ENCODE results near the gene MKNK1. TPM values are rescaled to one million over a fixed set of nuclear protein-coding genes. Genes with fewer than 3 reads are reported as not detected.
"Not testable (repeated sequence)": the region's sequence is repeated elsewhere in the genome, so short reads cannot be mapped to it uniquely, and the experiment has no call there.

MKNK1 gene
- 10 to 100 TPM; 27.7 to 37.0 (median 29.3) TPM for total RNA-seq

DNA sequence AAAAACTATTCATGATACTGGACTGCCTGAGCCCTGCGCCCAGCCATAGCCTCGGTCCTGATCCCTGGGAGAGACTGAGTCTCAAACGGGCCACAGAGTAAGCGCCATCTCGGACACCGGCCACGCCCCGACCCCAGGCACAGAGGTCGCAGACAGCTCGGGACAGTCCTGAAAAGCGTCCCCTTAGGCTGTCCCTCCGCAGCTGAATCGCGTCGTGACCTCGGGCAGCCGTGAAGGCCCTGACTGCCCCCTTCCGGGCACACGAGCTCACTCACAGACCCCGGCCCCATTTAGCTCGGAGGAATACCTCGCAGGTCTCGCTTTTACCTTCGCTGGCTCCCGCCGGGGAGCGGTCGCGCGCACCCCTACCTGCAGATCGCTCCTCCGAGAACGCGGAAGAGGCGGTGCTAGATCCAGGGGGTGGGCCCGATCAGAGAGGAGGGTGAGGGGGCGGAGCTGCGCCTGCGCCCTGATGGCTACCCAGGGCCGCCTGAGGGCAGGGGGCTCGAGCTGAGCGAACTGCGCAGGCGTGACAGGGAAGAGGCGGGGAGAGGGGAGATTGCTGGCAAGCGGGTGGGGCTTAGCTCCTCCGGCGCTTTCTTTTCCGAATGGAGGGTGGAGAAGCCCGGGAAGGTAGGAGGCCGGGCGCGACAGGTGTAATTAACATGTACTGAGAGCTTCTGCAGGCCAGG is at the start of gene MKNK1:
MKNK1 (minus strand) TSS at position 411 of the 692 bp plus-strand sequence. CDS start 20,941 bp downstream, outside the sequence.
- peaks cover 32 to 58% (median 53%) of the 10 kb centered on the region in 4 donors for H3K4me1 ChIP-seq

DNA sequence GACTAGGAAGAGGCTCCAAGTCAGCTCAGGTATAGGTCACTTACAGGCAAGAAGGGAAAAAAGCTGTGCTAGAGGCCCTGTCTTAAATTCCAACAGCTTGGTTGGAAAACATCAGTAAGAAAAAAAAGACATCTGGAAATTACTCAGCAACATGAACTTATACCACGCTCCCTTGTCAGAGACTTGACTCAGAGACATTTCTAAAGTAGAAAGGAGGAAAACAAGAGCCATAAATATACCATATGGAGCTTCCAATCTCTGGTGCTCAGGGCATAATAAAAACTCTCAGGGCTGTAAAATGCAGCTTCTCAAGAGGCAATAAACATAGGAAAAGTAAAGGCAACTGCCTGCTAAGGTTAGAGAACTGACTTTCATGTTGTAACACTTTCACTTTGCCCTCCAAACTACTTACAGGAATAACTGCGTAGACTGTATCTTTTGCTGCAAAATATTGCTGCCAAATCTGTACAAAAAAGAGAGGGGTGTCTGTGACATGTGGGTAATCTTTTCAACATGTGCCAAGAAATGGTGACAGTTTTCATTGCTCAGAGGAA is 49.4 kb upstream of the MKNK1 start:
- H3K36me3 ChIP-seq: peaks cover 19 to 78% (median 58%) of the 10 kb centered on the region in 4 donors
- peaks cover 0 to 6% (median 0%) of the 10 kb centered on the region in 4 donors for H3K9me3 ChIP-seq
- WGBS: 53% methylated on average over 2 of the region's 2 CpGs
- peak overlapping the region in 3 of 4 donors; percentile 7 to 28 (median 19) for H3K4me3 ChIP-seq
- DNase-seq (ENCODE audit: extremely low spot score): no peak
- no peaks in the 10 kb centered on the region for H3K27me3 ChIP-seq
- intact Hi-C loops (cut with DNase I): no loop called here
- H3K4me1 ChIP-seq: peaks cover 0 to 30% (median 19%) of the 10 kb centered on the region in 4 donors
- no peak for TF ChIP-seq EP300 (IDR thresholded peaks at IDR 0.05)
- TF ChIP-seq POLR2AphosphoS5 (IDR thresholded peaks at IDR 0.05): no peak
- no peak for TF ChIP-seq POLR2A (IDR thresholded peaks at IDR 0.05; ENCODE audit: low read depth)
- TF ChIP-seq, protein P1, sequence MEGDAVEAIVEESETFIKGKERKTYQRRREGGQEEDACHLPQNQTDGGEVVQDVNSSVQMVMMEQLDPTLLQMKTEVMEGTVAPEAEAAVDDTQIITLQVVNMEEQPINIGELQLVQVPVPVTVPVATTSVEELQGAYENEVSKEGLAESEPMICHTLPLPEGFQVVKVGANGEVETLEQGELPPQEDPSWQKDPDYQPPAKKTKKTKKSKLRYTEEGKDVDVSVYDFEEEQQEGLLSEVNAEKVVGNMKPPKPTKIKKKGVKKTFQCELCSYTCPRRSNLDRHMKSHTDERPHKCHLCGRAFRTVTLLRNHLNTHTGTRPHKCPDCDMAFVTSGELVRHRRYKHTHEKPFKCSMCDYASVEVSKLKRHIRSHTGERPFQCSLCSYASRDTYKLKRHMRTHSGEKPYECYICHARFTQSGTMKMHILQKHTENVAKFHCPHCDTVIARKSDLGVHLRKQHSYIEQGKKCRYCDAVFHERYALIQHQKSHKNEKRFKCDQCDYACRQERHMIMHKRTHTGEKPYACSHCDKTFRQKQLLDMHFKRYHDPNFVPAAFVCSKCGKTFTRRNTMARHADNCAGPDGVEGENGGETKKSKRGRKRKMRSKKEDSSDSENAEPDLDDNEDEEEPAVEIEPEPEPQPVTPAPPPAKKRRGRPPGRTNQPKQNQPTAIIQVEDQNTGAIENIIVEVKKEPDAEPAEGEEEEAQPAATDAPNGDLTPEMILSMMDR (IDR thresholded peaks at IDR 0.05): no peak
- H3K27ac ChIP-seq (replicated peaks in 1 of 4): peak overlapping the region; percentile 63 to 79 (median 69)

More for the DNA sequence above, at the start of gene MKNK1:
- Histone ChIP-seq H3K27me3 (no peaks in the 10 kb centered on the region), H3K36me3 (peaks cover 9 to 14% (median 13%) of the 10 kb centered on the region in 4 donors), H3K9me3 (no peaks in the 10 kb centered on the region), H3K27ac (replicated peaks in 1 of 4) (peak within 1 kb of the TSS; percentile 79 to 89 (median 85)), H3K4me3 (peak within 1 kb of the TSS; percentile 77 to 92 (median 84))
- TF ChIP-seq POLR2A (IDR thresholded peaks at IDR 0.05; ENCODE audit: low read depth) (peak; percentile 84), POLR2AphosphoS5 (IDR thresholded peaks at IDR 0.05) (peak; percentile 97 to 98), EP300 (IDR thresholded peaks at IDR 0.05) (no peak)
- TF ChIP-seq, protein P1 (IDR thresholded peaks at IDR 0.05): peak in 2 of 3 experiments; percentile 12 to 39
- under 1% methylated on average over 44 of the region's 53 CpGs for WGBS
- intact Hi-C loops (cut with DNase I): no loop called here
- DNase-seq (ENCODE audit: extremely low spot score): peak; percentile 98

DNA sequence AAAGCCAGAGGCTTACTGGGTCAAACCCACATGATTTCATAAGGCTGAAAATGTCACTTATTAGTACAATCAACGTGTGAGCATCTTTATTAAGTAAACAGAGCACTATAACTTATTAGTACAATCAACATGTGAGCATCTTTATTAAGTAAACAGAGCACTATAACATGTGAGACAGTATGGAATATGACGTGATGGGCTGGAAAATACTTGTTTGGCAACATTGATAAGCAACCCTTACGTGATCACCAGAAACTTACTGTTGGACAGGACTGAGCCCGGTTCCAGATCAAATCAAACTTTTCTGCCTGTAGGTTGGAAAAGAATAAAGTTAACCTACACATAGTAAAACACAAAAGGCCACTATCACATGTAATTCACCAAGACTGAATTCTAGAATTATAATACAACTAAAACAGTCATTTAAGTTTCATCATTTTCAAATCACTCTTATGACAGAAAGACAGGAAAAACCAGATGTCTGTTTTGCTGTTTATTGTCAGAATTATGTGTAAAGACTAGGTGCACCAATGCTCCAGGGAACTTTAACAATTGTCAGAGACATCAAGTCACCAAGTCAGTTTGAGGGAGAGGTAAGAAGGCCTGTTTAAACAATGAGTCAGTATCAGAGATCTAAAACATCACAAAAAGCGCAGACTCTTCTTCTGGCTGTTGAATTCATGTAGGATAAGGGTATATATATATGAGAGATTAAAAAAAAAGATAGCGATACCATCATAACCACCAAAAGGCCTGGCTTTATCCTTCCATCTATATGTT is 48.4 kb upstream of the MKNK1 start:
- 64% methylated on average over 6 of the region's 6 CpGs for WGBS
- peaks cover 19 to 78% (median 53%) of the 10 kb centered on the region in 4 donors for H3K36me3 ChIP-seq
- intact Hi-C loops (cut with DNase I): no loop called here
- TF ChIP-seq POLR2AphosphoS5 (IDR thresholded peaks at IDR 0.05) (no peak), EP300 (IDR thresholded peaks at IDR 0.05) (no peak), POLR2A (IDR thresholded peaks at IDR 0.05; ENCODE audit: low read depth) (no peak)
- TF ChIP-seq, protein P1 (IDR thresholded peaks at IDR 0.05): no peak
- H3K4me3 ChIP-seq: no peak overlapping the region
- peaks cover 0 to 6% (median 0%) of the 10 kb centered on the region in 4 donors for H3K9me3 ChIP-seq
- H3K27me3 ChIP-seq: no peaks in the 10 kb centered on the region
- H3K4me1 ChIP-seq: peaks cover 0 to 30% (median 19%) of the 10 kb centered on the region in 4 donors
- DNase-seq (ENCODE audit: extremely low spot score): no peak
- H3K27ac ChIP-seq (replicated peaks in 1 of 4): peak overlapping the region; percentile 63 to 79 (median 69)

DNA sequence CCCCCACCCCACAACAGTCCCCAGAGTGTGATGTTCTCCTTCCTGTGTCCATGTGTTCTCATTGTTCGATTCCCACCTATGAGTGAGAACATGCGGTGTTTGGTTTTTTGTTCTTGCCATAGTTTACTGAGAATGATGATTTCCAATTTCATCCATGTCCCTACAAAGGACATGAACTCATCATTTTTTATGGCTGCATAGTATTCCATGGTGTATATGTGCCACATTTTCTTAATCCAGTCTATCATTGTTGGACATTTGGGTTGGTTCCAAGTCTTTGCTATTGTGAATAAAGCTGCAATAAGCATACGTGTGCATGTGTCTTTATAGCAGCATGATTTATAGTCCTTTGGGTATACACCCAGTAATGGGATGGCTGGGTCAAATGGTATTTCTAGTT is 47.1 kb upstream of the MKNK1 start:
- H3K4me3 ChIP-seq; H3K9me3 ChIP-seq; DNase-seq (ENCODE audit: extremely low spot score); intact Hi-C loops (cut with DNase I); H3K27ac ChIP-seq (replicated peaks in 1 of 4); H3K27me3 ChIP-seq: not testable (repeated sequence)
- peaks cover 0 to 31% (median 9%) of the 10 kb centered on the region in 4 donors for H3K4me1 ChIP-seq
- H3K36me3 ChIP-seq: peaks cover 19 to 74% (median 50%) of the 10 kb centered on the region in 4 donors
- 100% methylated on average over 2 of the region's 3 CpGs for WGBS

DNA sequence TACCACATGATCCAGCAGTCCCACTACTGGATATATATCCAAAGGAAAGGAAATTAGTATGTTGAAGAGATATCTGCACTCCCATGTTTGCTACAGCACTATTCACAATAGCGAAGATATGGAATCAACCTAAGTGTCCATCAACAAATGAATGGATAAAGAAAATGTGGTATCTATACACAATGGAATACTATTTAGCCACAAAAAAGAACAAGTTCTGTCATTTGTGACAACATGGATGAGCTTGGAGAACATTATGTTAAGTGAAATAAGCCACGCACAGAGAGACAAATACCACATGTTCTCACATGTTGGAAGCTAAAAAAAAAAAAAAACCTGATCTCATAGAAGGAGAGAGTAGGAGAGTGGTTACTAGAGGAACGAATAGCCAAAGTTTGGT is 46.4 kb upstream of the MKNK1 start:
- TF ChIP-seq, protein P1 (IDR thresholded peaks at IDR 0.05): no peak
- TF ChIP-seq POLR2A (IDR thresholded peaks at IDR 0.05; ENCODE audit: low read depth) (no peak), POLR2AphosphoS5 (IDR thresholded peaks at IDR 0.05) (no peak), EP300 (IDR thresholded peaks at IDR 0.05) (no peak)
- 98% methylated on average over 3 of the region's 3 CpGs for WGBS
- no peak for DNase-seq (ENCODE audit: extremely low spot score)
- Histone ChIP-seq H3K9me3 (peaks cover 0 to 6% (median 0%) of the 10 kb centered on the region in 4 donors), H3K27me3 (no peaks in the 10 kb centered on the region), H3K27ac (replicated peaks in 1 of 4) (no peak overlapping the region), H3K4me3 (no peak overlapping the region), H3K4me1 (peaks cover 0 to 25% (median 7%) of the 10 kb centered on the region in 4 donors), H3K36me3 (peaks cover 19 to 69% (median 47%) of the 10 kb centered on the region in 4 donors)
- intact Hi-C loops (cut with DNase I): no loop called here

Data from esophagus muscularis mucosa (tissue), 4 donors.